ENCODE measurements around the gene CCNY.

GRCh38 chr10:35579116-35579515, 242.8 kb downstream of the CCNY start:
- no peak for TF ChIP-seq POLR2A (IDR thresholded peaks at IDR 0.05)
- TF ChIP-seq CTCF (IDR thresholded peaks at IDR 0.05), result no peak
